NCI-H2029 treated with DMSO at 0.1 percent for 48 hours (cell line): ENCODE data around the gene SLC35A4.
"Not testable (repeated sequence)": the region's sequence is repeated elsewhere in the genome, so short reads cannot be mapped to it uniquely, and the experiment has no call there.

Source experiments
- DNase-seq: peaks from one replicate; lab custom pipeline; 2025; lab: John Stamatoyannopoulos, UW

SLC35A4 gene

GRCh38 chr5:140557965-140558364 is 6.7 kb upstream of the SLC35A4 start:
- DNase-seq = no peak

DNA sequence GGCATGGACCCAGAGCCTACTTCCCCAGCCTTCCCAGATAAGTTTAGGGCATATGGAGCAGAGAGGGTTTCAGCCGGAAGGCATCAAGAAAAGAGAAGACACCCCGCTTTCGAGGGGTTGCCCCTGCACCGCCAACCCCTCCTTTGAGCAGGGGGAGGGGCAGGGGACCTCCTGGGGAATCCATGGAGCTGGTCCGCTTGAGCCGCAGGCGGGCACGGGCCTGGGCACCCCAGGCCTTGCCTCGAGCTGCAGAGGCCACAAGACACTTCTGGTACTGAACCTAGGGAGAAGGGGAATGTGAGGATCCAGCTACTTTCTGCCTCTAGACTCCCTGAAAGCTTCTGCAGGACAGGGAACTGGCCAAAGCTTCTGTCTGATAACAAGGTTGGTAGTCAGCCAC is 6.1 kb upstream of the SLC35A4 start:
- DNase-seq = no peak

DNA sequence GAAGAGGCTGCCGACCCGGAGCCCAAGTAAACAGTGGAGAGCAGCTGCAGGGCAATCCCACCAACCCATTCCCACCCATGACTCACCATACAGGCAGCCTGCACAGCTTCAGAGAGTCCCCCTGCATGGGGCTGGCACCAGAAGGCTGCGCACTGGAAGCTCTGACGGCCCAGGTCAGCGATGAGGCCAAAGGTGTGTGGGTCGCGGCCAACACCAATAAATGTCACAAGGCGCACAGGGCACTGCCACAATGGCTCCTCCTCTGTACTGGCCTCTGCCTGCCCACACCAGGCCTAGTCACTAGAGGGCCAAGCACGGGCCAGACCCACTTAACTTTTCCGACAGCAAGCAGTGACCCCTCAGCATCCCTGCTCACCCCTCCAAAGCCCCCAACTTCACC is 4.4 kb upstream of the SLC35A4 start:
- DNase-seq = no peak

GRCh38 chr5:140561753-140562523 is 2.7 kb upstream of the SLC35A4 start:
- no peak for DNase-seq

GRCh38 chr5:140563596-140563995 is 1.0 kb upstream of the SLC35A4 start:
- DNase-seq = no peak

- DNase-seq = no peak
These were observed 574 bp downstream of the SLC35A4 start for GRCh38 chr5:140565024-140565779.

DNA sequence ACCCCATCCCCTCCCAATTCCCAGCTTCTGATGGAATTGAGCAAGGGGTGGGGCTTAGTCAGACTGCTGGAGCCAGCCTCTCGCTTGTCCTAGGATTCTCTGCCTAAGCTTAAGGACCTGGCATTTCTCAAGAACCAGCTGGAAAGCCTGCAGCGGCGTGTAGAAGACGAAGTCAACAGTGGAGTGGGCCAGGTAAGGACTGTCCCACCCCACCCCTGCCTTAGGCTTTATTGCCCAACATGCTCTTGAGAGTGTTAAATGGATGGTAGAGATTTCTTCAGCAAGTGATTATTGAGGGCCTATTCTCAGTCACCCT is 1.1 kb downstream of the SLC35A4 start:
- DNase-seq = no peak

DNA sequence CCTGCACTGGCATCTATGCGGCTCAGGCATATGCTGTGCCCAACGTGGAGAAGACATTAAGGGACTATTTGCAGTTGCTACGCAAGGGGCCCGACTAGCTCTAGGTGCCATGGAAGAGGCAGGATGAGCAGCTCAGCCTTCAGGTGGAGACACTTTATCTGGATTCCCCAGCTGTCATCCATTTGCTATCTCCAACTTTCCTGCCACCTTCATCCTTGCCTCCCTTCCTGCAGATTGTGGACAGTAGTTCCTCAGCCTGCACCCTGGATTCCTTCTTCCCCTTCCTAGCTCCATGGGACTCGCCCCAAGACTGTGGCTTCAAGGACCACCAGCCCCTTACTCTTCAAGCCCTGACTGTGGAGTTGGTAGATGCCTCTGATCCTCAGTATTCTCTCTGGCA is 2.0 kb downstream of the SLC35A4 start:
- no peak for DNase-seq

DNA sequence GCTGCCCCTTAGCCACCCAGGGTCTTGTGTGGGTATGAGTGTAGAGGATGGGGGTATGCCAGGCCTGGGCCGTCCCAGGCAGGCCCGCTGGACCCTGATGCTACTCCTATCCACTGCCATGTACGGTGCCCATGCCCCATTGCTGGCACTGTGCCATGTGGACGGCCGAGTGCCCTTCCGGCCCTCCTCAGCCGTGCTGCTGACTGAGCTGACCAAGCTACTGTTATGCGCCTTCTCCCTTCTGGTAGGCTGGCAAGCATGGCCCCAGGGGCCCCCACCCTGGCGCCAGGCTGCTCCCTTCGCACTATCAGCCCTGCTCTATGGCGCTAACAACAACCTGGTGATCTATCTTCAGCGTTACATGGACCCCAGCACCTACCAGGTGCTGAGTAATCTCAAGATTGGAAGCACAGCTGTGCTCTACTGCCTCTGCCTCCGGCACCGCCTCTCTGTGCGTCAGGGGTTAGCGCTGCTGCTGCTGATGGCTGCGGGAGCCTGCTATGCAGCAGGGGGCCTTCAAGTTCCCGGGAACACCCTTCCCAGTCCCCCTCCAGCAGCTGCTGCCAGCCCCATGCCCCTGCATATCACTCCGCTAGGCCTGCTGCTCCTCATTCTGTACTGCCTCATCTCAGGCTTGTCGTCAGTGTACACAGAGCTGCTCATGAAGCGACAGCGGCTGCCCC is 2.6 kb downstream of the SLC35A4 start:
- no peak for DNase-seq

DNA sequence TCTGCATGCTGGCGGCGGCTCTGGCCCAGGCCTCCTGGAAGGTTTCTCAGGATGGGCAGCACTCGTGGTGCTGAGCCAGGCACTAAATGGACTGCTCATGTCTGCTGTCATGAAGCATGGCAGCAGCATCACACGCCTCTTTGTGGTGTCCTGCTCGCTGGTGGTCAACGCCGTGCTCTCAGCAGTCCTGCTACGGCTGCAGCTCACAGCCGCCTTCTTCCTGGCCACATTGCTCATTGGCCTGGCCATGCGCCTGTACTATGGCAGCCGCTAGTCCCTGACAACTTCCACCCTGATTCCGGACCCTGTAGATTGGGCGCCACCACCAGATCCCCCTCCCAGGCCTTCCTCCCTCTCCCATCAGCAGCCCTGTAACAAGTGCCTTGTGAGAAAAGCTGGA is 3.2 kb downstream of the SLC35A4 start:
- no peak for DNase-seq

GRCh38 chr5:140568443-140569063 is 3.9 kb downstream of the SLC35A4 start:
- DNase-seq = no peak

- DNase-seq = no peak
These were observed 4.6 kb downstream of the SLC35A4 start for GRCh38 chr5:140569197-140569596.

DNA sequence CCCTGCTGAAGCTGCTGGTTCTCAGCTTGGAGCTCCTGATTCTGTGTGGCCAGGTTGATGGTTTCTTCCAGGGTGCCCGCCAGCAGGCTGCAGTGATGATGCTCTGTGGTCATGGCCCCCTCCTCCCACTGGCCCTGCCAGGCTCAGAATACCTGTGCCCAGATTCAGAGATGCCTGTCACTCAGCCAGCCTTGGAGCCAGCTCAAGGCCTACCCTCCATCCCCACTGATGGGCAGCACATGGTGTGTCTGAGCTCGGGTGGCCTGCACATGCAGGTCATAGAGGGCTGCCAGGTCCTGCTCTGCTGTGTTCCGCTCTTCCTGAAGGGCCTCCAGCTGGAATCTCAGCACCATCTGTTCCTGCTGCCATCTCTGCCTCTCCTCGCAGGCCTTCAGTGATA is 5.4 kb downstream of the SLC35A4 start:
- no peak for DNase-seq

DNA sequence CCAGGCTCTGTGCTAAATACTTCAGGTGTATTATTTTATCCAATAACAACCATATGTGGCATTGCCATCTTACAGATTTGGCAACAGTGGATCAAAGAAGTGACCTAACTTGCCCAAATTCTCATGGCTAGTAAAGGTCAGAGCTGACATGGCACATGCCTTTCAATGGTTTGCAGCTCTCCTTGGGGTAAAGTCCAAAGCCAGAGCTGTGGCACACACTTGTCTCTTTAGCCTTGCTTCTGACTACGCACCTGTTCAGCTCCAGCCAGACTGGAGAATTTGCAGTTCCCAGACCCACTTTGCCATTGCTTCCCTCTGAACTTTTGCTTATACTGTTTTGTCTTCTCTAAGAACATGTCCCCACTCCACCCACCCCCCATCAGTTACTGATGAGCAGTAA is 5.9 kb downstream of the SLC35A4 start:
- DNase-seq = no peak

DNA sequence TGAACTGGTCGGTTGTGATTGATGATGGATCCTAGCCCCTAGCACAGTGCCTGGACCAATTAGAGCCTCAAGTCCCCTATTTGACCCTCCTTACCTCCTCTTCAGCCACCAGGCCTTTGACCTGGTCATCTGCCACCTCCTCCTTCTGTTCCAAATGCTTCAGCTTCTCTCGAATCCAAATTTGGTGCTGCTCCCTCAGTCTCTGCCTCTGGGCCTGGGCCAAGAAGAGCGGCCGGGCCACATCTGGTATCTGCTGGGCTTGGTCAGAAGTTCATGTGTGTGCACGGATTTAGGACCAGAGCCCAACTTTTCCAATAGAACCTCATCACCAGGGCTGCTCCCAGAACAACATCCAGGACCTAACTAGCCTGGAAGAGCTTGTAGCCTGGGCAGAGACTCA is 6.5 kb downstream of the SLC35A4 start:
- DNase-seq = no peak

- DNase-seq = no peak
These were observed 9.1 kb downstream of the SLC35A4 start for GRCh38 chr5:140573683-140574082.

- DNase-seq = no peak
These were observed 9.5 kb downstream of the SLC35A4 start for GRCh38 chr5:140574165-140574564.

GRCh38 chr5:140575309-140575708 is 10.7 kb downstream of the SLC35A4 start:
- no peak for DNase-seq

DNA sequence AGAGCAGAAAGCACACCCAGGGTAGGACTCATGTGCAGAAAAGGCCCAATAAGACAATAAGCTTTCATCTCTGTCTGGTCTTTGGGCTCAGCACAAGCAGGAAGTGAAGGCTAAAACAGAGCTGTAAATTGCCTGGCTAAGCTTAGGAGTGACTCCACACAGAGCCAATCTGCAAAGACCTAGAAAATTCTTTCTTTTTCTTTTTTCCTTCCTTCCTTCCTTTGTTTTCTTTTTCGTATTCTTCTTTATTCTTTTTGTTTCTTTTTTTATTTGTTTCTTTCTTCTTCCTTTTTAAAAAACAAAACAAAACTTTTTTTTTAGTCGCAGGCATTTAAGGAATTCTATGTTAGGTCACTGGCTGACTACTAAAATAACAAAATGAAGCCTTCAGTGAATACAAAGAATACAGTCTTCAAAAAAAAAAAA is 12.2 kb downstream of the SLC35A4 start:
- no peak for DNase-seq

DNA sequence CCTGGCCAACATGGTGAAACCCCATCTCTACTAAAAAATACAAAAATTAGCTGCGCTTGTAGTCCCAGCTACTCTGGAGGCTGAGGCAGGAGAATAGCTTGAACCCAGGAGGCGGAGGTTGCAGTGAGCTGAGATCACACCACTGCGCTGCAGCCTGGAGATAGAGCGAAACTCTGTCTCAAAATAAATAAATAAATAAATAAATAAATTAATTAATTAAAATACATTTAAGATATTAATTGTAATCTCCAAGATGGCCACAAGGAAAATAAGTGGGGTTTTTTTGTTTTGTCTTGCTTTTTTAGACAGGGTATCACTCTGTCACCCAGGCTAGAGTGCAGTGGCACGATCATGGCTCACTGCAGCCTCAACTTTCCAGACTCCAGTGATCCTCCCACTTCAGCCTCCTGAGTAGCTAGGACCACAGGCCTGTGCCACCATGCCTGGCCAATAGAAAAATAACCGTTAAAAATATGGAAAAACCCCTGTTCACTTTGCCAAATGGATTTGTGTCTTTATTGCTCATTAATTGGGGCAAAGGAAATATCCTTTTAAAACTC is 14.6 kb downstream of the SLC35A4 start:
- not testable (repeated sequence) for DNase-seq

DNA sequence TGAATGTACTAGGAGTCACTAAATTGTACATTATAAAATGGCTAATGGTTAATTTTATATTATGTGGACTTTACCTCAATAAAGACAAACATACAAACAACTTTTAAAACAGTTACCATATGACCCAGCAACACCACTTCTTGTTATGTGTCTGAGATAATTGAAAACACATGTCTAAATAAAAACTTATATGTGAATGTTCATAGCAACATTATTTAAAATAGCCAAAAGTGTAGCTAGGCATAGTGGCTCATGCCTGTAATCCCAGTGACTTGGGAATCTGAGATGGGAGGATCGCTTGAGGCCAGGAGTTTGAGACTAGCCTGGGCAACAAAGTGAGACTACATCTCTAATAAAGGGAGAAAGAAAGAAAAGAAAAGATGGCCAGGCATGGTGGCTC is 22.9 kb downstream of the SLC35A4 start:
- no peak for DNase-seq

- DNase-seq = no peak
These were observed 23.9 kb downstream of the SLC35A4 start for GRCh38 chr5:140588311-140589070.
